SKM-1 treated with dmso at 0.1 percent for 144 hours (cell line): ENCODE data around the gene CEP128.

Source experiments
- DNase-seq: peaks from one replicate; lab custom pipeline; 2025; ENCODE audit not compliant: unreplicated experiment; lab: John Stamatoyannopoulos, UW

CEP128 gene

DNA sequence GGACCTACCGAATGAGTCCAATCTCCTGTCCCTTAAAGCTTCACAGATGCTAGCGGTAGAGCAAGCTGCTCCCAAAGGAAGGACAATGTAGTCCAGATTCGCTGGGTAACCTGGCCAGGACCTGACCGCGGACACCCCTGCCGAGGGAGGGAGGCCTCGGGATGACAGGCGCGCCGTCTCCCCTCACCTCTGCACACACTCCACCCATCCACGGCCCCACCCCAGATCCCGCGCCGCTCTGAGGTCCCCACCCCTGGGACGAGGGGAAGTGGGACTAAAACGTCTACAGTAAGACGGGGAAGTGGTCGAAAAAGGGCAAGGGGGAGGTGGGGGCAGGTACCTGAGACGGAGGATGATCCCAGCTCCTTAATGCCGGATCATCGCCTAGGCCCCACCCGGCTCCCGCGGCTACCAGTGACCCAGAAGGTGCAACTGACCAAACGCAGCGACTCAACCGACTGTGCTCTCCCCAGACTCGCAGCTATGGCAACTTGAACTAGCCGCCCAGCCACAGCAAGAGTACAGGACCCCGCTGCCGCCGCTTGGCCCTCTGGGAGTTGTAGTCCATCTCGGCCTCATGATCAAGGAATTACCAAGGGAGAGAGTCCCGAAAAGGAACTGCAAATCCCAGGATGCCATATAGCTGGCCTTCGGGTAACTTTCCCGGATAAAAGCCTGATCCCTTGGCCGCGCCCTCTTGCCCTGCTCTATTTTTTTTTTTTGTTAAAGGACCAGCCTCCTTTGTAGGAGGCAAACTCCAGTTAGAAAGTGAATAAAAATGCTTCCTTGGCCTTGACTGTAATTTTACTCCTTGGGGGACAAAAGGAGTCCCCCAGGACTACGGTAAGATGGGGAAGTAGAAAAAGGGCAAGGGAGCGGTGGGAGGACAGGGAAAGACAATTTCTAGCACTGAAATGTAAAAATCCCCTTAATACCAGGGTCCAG is at the start of gene CEP128:
Gene CEP128 (minus strand): TSS at position 498 of the 945 bp plus-strand sequence.
- DNase-seq, result peak; percentile 79

DNA sequence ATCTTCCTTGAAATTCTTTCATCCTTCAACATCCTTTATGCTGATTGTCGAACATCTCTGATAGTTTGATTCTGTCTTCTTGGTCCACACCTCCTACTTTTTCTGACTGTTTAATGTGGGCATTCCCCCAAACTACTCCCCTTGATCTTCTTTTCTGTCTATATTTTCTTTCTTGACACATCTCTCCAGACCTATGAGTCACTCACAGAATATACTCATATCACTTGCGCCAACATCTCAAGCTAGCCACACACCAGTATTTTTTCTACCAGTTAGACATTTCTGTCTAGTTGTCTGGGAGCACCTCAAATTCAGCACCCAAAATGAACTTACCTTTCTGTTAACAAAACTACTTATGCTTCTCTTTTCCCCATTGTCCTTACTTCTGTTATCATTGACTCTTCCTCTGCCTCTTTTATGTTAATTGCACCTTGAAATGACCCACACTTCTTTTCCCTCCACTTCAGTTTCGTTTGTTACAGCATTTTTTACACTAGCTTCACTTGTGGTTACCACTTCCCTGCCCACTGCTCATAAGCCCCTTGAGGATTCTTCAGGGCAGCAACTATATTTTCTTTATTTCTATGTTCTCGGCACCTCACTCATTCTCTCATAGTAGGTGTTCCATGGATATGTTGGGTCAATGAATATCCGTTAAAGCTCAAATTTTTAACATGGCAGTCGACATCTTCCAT is 47.3 kb upstream of the CEP128 start:
- no peak for DNase-seq

DNA sequence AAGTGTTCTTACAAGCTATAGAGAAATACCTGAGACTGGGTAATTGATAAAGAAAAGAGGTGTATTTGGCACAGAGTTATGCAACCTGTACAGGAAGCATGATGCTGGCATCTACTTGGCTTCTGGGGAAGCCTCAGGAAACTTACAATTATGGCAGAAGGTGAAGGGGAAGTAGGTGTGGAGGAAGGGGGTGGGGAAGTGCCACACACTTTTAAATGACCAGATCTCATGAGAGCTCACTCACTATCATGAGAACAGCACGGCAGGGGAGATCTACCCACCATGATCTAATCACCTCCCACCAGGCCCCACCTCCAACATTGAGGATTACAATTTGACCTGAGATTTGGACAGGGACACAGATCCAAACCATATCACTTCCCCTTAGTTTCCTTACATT is 46.7 kb upstream of the CEP128 start:
- DNase-seq, result no peak

DNA sequence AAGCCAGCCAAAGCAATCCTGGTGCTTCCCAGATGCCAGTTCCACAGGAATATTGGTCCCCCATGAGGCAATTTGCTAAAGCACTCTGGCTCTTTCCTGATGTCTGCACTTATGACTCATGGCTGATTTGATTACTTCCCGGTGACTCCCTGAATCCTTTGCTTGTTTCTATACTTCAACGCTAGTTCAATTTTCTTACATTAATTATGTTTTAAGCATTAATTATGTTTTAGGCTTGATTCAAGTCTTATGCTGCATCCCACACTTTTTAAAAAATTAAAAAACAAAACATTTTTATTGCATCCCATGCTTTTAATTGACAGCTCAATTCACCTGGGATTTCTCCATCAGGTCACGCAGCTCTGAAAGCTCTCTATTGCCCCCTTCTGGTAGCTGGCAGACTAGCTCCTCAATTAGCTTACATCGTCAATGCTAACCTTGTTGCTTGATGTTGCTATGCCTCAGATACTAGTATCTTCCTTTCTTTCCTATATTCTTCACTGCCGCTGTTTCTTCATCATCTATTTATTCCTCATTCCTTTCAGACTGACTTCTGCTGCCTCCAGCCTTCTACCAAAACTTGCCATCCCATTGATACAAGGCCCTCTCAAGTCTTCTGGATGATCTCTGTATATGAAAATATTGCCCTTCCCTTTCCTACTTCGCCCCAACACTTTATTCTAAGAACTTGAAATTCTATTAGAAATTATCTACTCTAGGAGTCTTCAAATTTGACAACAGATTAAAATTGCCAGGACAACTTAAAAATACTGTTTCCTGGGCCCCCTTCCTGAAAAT is 45.9 kb upstream of the CEP128 start:
- peak; percentile 11 for DNase-seq

DNA sequence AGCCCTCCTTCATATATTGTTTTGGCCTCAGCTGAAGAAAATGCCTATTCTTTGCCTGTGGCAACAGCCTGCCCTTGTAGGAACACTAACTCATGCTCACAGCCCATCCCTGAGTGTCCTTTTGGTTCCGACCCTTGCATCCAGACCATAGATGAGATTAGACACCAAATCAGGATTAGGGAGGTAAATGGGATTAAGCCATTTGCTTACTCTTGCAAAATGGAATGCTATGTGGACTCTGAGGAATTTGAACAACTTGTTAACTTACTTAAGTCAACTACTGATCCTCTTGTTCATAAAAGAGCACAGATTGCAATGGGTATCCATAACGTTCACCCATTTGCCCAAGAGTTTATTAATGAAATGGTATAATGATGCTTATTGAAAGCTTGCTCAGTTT is 41.2 kb upstream of the CEP128 start:
- no peak for DNase-seq

DNA sequence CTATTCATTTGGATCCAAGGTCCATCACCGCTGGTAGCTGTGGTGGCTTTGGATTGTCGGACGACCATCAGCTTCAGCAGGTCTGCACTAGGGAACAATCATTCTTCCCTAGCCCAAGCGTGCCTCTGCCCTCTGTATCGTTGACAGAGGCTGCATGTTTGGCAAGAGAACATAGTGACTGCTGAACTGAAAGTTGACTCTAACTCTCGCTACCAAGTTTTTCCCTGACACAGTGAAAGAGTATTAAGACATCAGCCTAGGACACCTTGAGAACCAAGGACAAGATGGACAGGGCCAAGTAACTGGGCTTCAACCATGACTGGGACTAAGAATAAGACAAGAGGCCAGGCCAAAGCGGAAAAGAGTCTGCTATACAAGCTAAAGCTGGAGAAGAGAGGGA is 40.1 kb upstream of the CEP128 start:
- no peak for DNase-seq

DNA sequence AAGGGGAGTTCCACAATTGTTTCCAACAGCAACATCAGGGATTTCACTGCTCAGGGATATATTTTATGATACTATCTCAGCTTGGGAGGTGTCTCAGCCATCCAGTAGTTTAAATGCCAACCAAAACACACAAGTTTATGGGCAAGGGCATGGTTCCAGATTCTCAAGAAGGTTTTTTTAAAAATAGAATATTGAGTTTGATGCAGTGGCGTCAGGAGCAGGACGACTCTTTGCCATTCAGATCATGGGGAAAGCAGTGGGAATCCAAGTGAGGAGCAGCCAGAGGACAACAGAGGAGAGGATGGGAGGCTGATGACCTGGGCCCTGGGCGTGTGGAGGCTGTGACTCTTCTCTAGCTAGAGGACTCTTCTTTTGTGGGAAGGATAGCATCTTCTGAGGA is 39.6 kb upstream of the CEP128 start:
- DNase-seq, result no peak

DNA sequence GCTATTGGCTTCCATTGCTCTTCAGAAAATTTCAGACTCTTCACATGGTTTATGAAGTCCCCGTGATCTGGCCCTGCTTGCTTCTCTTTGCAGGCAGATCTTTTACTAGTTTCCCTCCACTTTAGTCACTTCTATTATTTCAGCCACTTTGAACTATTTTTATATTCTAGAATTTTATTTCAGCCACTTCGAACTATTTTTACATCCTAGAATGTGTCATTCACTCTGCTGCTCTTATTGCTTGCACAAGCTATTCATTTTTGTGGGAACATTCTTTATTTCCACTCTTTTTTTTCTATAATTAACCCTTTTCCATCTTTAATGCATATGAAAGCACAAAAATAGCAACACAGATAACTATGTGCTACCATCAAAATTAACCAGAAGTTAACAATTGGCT is 38.4 kb upstream of the CEP128 start:
- DNase-seq, result no peak

DNA sequence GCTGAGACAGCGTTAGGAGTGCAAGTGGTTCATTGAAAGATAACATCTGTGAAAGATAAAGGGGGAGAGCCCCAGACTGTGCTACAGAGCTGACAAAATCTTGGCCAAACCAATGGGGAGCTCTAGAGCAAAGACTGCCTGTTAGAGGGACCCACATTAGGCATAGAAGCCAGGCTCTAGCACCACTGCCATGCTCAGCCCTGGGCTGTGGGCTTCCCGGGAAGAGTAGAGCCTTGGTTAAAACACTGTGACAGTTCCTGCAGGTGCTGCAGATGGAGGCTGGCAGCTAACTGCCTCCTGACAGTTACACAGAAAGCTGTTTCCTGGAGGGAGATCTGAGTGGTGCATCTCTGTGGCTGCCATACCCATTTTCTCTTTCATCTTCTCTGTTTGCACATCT is 36.9 kb upstream of the CEP128 start:
- no peak for DNase-seq

DNA sequence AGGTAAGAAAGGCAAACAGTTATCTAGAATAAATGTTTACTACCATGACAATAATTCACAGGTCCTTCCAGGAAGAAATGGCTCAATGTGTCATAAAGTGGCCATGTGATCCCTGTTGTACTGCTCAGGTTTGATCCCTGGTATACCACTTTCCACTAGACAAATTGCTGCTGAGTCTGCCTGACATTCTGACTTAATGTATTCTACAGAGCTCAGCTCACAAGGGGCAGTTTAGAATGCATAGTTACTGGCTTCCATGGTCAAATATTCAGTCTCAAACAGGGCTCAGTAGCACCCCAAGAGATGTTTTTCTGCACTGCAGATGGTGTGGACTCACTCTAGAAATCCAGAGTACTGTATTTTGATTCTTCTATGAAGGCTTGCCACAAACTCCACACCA is 35.7 kb upstream of the CEP128 start:
- no peak for DNase-seq

DNA sequence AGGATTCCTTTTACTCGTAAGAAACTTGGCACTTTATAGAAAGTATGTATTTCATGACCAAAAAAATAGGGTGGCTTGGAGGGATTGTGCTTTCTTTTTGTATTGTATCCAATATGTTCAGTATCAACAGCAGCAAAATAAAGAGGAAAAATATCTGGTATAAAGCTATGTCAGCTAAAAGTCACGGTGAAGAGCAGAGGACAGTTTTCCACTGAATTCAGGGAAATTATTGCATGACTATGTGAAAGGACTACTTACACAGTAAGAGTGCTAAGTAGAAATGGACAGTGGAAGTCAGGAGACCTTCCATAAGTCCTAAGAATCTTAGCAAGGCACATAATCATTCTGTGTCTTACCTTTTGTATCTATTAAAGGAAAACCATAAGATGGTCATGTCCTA is 33.1 kb upstream of the CEP128 start:
- no peak for DNase-seq

DNA sequence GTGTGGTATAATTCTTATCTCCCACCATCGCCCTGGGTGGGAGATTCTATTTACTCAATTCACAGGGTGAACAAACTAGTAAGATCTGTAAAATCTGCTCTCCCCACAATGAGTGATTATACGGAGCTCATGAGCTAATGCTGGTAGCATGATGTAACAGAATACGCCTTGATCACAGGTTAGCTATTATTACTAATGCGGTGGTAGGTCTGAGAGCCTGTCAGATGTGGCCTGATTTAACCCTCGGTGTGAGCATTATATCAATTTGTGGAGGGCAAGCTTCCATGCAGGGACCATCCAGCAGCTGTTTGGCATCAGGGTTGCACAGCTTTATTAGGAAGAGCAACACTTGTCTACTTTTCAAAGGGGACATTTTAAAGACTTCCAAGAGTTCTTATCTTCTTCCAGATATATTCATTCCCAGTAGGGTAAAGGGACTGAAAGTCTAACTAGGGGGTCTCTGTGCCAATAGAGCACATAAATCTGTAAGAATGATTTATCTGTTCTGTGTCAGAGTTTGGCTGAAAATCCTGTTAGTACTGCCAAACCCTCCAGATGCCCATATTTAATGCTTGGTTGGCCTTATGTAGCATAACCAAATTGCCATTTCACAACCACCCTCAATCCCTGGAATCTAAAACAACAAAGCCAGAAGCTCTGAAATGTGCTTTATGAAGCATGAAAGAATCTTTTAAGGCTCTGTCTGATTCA is 32.5 kb upstream of the CEP128 start:
- no peak for DNase-seq

DNA sequence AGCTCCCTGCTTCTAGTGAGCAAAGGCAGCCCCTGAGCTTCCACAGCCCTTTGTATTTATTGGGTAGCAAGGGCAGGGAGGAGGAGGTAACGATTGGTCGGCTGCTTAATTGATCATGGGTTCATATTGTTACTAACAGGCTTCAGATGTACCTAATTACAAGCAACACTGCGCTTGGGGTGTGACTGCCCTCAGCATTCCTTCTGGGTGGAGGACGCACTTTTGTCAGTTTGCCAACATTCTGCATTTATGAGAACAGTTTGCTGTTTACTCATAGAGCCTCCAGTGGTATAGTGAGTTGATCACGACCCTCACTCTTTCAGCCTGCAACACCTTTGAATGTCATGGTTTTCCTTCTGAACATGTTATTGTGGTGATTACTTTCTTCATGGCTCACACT is 23.5 kb upstream of the CEP128 start:
- DNase-seq, result no peak

DNA sequence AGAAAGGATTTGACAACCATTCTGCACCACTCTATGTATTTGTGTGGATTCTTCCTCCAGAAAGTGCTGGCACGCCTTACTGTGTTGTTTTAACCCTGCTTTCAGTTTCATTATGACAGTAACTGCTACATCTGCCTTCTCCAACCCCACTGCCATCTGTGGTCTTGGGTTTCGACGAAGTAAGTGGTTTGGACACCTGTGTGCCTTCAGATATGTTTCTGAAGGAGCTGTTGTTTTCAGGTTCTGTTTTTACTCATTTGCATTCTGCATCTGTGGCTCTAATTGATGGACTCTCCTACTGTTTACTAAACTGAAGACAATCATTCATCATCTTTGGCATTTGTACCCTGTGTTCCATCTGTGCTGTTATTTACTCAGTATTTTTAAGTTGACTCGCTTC is 18.0 kb upstream of the CEP128 start:
- no peak for DNase-seq

DNA sequence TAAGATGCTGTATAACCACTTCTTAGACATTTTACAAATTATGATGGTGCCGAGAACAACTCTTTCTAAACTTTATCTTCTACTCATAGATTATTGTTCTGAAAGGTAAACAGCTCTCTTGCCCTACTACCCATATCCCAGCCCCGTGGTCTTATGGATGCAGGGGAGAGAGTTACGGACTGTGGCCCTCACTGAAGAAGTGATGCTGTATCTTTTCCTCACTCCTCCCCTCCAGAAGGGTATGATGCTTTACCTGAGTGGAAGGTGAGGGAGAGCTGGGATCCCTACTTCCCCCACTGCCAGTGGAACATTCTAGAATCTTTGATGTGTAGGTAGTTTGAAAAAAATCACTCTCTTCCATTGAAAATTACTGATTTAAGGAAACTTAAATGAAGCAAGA is 17.4 kb upstream of the CEP128 start:
- DNase-seq, result no peak

DNA sequence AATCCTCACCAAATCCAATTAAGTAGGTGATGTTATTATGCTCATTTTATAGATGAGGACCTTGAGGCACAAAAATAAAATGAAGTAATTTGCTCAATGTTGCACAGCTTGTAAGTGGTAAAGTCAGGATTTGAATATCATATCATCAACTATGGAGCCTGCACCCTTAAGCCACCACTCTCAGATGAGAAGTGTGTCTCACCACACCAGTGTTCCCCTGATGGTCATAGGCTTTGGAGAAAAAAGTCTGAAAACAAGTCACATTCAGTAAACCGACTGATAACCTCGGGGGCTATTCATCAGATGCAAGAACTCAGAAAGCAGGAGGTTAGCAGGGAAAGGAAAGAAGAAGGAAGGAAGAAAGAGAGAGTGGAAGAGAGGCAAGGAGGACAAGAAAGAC is 16.7 kb upstream of the CEP128 start:
- no peak for DNase-seq

DNA sequence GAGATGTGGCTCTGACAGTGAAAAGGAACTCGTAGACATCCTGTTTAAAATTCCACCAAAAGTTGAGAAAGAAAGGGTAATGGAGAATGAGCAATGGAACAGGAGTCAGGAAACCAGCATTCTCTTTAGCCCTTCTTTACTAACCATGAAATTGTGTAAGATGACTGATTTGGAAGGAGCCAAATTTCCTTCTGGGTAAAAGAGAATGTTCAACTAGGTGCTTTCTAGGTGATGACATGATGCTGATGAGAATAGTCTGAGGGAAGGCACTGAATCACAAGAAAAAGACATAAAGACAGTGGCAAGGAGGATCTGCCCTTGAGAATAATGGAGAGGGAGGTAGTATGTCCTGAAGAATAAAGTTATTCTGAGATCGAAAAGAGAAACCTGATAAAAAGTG is 16.1 kb upstream of the CEP128 start:
- DNase-seq, result no peak

DNA sequence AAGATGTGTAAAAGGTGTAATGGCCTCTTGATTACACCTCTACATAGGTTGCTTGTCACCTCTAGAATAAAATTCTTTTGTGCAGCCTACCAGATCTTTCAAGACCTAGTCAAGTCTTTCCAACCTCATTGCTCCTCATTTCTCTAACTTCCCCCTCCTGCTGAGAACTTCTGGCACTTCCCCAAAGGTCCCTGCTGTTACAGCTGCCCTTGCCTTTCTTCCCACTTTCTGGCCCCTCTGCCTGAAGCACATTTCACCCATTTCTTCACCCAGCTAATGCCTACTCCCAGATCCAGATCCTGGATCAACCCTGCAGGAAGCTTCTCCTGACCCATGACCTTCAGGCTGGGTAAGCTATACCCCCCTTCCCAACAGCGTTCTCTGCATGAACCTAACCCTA is 15.4 kb upstream of the CEP128 start:
- DNase-seq, result peak; percentile 11

DNA sequence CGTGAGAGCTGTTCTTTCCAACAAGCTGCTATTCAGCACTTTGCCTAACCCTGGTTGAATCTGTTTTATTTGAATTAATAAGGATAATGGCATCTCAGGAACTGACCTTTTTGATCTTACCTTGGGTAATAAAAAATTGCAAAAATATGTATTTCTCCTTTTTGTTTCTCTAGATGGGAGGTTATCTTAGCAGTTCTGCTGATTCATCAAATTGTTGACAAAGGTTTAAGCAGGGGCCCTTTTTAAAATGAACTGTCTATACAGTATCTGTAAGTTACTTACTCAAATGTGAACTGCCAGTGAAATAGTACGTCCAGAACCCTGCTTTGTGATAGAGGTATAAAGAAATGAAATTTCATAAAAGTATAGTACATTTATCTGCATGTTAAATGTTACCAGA is 14.6 kb upstream of the CEP128 start:
- no peak for DNase-seq

DNA sequence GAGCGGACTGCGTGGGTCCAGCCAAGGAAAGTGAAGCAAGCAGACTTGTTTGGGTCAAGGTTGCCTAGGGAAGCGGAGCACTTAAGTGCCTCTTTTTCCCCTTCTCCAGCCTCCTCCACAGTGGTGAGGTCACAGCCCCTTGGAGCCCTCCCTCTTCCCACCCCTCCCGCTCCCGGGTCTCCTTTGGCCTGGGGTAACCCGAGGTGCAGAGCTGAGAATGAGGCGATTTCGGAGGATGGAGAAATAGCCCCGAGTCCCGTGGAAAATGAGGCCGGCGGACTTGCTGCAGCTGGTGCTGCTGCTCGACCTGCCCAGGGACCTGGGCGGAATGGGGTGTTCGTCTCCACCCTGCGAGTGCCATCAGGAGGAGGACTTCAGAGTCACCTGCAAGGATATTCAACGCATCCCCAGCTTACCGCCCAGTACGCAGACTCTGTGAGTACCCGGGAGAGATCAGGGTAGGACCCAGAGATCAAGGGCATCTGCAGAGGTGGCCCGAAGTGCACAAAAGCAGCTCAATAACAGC is 13.9 kb upstream of the CEP128 start, which contains the start of gene TSHR:
Gene TSHR (plus strand): TSS at position 206 of the 526 bp plus-strand sequence. CDS start 60 bp downstream, at position 266.
- DNase-seq, result no peak
